D721Med (cell line): Measurements from ENCODE around the gene GRIN2C.

Experiments used
- DNase-seq: peaks from one replicate; pipeline ENCODE4 v3.0.0; 2011; ENCODE audit warnings: low spot score; ENCODE audit not compliant: insufficient read length
- FAIRE-seq: peaks from 2 replicates; lab custom pipeline; 2011; peaks lifted over from hg19 to GRCh38; lab: Jason Lieb, UNC
- CTCF ChIP-seq: IDR thresholded peaks from 2 replicates; pipeline ENCODE4 v1.5.1; 2012; ENCODE audit warnings: mild to moderate bottlenecking, control low read depth; ENCODE audit not compliant: insufficient read depth; ENCODE audit errors: missing control alignments

GRIN2C gene

GRCh38 chr17:74862108-74862901 is 2.6 kb upstream of the GRIN2C start:
- DNase-seq (peak; percentile 78), FAIRE-seq (no peak)
- peak; percentile 74 for TF ChIP-seq CTCF

- no peak for TF ChIP-seq CTCF
- no peak for FAIRE-seq
- no peak for DNase-seq
These were observed 2.0 kb upstream of the GRIN2C start for GRCh38 chr17:74861662-74862107.

GRCh38 chr17:74860872-74861661 is 1.4 kb upstream of the GRIN2C start:
- no peak for TF ChIP-seq CTCF
- DNase-seq (no peak), FAIRE-seq (no peak)

- DNase-seq (no peak), FAIRE-seq (no peak)
- no peak for TF ChIP-seq CTCF
These were observed 665 bp upstream of the GRIN2C start for GRCh38 chr17:74860229-74860871.

- no peak for TF ChIP-seq CTCF
- FAIRE-seq (no peak), DNase-seq (no peak)
These were observed 820 bp downstream of the GRIN2C start for GRCh38 chr17:74858672-74859458.

- FAIRE-seq (no peak), DNase-seq (no peak)
- TF ChIP-seq CTCF = no peak
These were observed 2.5 kb downstream of the GRIN2C start for GRCh38 chr17:74857191-74857590.
